HCT116 (cell line): Measurements from ENCODE around the gene STRIP1. TPM values are rescaled to one million over a fixed set of nuclear protein-coding genes. Genes with fewer than 3 reads are reported as not detected.

ENCODE experiments used
- ATAC-seq: fragments of 200-7000 bp; cut with Tn5 transposase; 2 replicates; pipeline ENCODE4 v1.9.1; 2020; ENCODE audit warnings: mild to moderate bottlenecking, moderate library complexity
- BruUV-seq: library from RNA; stranded (reverse); fragments of 400-500 nt; replicated peaks from 2 replicates; lab custom pipeline; 2021; lab: Mats Ljungman, UMichigan
- CTCF ChIA-PET: fragments of 300-600 bp; sonication (Branson Sonifier 250); formaldehyde crosslinking; loops from one replicate; lab custom pipeline; 2021; ENCODE audit warnings: antibody characterized with exemption; lab: Charles Lee
- POLR2A ChIA-PET: fragments of 300-600, 350-600 bp; sonication (Branson Sonifier 250); formaldehyde crosslinking; loops from one replicate; lab custom pipeline; 2021; ENCODE audit warnings: antibody characterized with exemption; lab: Charles Lee
- RAD21 ChIA-PET, 2 experiments: fragments of 300-600 bp; sonication (Branson Sonifier 250); formaldehyde crosslinking; loops; one replicate each; lab custom pipeline; 2023; ENCODE audit warnings: low total read pairs in 2 of 2; ENCODE audit not compliant: uncharacterized antibody in 2 of 2, unreplicated experiment in 2 of 2, low non-redundant PET in 1 of 2; lab: Charles Lee
- DNase-seq: peaks from one replicate; pipeline ENCODE4 v3.0.0-alpha.2; 2010; ENCODE audit warnings: low read depth, low spot score
- H2AFZ ChIP-seq: fragments of 200-600 bp; shearing (Covaris generic), sonication (generic); 2 replicates; pipeline ENCODE4 v1.6.1; 2017; ENCODE audit warnings: low read depth, mixed run types, mixed read lengths, antibody characterized with exemption, low read length; ENCODE audit not compliant: poor library complexity, severe bottlenecking
- H3K27ac ChIP-seq: 2 replicates; pipeline ENCODE4 v1.5.1; 2012; ENCODE audit warnings: low read depth, low read length
- H3K27me3 ChIP-seq: fragments of 200-600 bp; sonication (generic); 2 replicates; pipeline ENCODE4 v1.6.1; 2016; ENCODE audit warnings: mixed run types, low read length, mixed read lengths; ENCODE audit not compliant: insufficient read depth
- H3K36me3 ChIP-seq, 2 experiments: fragments of 200-500 bp in 1 of 2; fragments of 200-600 bp in 1 of 2; sonication (Bioruptor generic) in 1 of 2; sonication (generic) in 1 of 2; 2 replicates each; pipeline versions ENCODE4 v1.5.1 to v1.6.1; 2014 to 2016; ENCODE audit warnings: low read length in 2 of 2, inconsistent platforms in 1 of 2, mixed read lengths in 1 of 2, mixed run types in 1 of 2; ENCODE audit not compliant: insufficient read depth in 2 of 2, control insufficient read depth in 1 of 2
- H3K4me1 ChIP-seq, 2 experiments: fragments of 200-600 bp in 1 of 2; sonication (generic) in 1 of 2; 2 replicates each; pipeline versions ENCODE4 v1.5.1 to v1.6.1; 2012 to 2017; ENCODE audit warnings: low read length in 2 of 2, inconsistent platforms in 1 of 2, mild to moderate bottlenecking in 1 of 2, mixed read lengths in 1 of 2, mixed run types in 1 of 2, moderate library complexity in 1 of 2; ENCODE audit not compliant: insufficient read depth in 2 of 2, control insufficient read depth in 1 of 2
- H3K4me2 ChIP-seq: fragments of 200-600 bp; sonication (generic); 2 replicates; pipeline ENCODE4 v1.6.1; 2017; ENCODE audit warnings: mixed run types, low read length, mixed read lengths
- H3K4me3 ChIP-seq, 2 experiments: fragments of 200-600 bp in 1 of 2; sonication (generic) in 1 of 2; replicated peaks in 1 of 2; 2 replicates each; pipeline ENCODE4 v1.5.1; 2011 to 2016; ENCODE audit warnings: low read length in 2 of 2, control low read depth in 1 of 2, low read depth in 1 of 2, mild to moderate bottlenecking in 1 of 2, mixed read lengths in 1 of 2, mixed run types in 1 of 2
- H3K79me2 ChIP-seq: fragments of 200-600 bp; sonication (generic); 2 replicates; pipeline ENCODE4 v1.6.1; 2017; ENCODE audit warnings: mild to moderate bottlenecking, mixed run types, low read length, moderate library complexity, mixed read lengths; ENCODE audit not compliant: insufficient read depth
- H3K9ac ChIP-seq: fragments of 200-600 bp; sonication (generic); 2 replicates; pipeline ENCODE4 v1.6.1; 2016; ENCODE audit warnings: low read length, mixed read lengths
- H3K9me2 ChIP-seq: fragments of 200-600 bp; sonication (generic), shearing (Covaris generic); 2 replicates; pipeline ENCODE4 v1.6.1; 2017; ENCODE audit warnings: mixed run types, mild to moderate bottlenecking, moderate library complexity; ENCODE audit not compliant: insufficient read depth
- H3K9me3 ChIP-seq, 2 experiments: fragments of 200-500 bp in 1 of 2; fragments of 200-600 bp in 1 of 2; sonication (Bioruptor generic) in 1 of 2; sonication (generic) in 1 of 2; 2 replicates each; pipeline ENCODE4 v1.6.1; 2014 to 2017; ENCODE audit warnings: low read length in 2 of 2, mixed read lengths in 2 of 2, inconsistent platforms in 1 of 2, low read depth in 1 of 2, mild to moderate bottlenecking in 1 of 2, mixed run types in 1 of 2, moderate library complexity in 1 of 2; ENCODE audit not compliant: control insufficient read depth in 1 of 2, insufficient read depth in 1 of 2
- H4K20me1 ChIP-seq: fragments of 200-600 bp; sonication (generic), shearing (Covaris generic); 2 replicates; pipeline ENCODE4 v1.6.1; 2017; ENCODE audit warnings: mixed run types, mild to moderate bottlenecking, moderate library complexity; ENCODE audit not compliant: insufficient read depth
- EZH2phosphoT487 ChIP-seq: fragments of 200-600 bp; IDR thresholded peaks from 2 replicates; pipeline ENCODE4 v1.6.1; 2018; ENCODE audit warnings: antibody characterized with exemption, borderline replicate concordance
- FOSL1 ChIP-seq: IDR thresholded peaks from 2 replicates; pipeline ENCODE4 v1.6.1; 2012; ENCODE audit warnings: low read depth
- MAX ChIP-seq: IDR thresholded peaks from 2 replicates; pipeline ENCODE4 v1.6.1; 2012
- POLR2AphosphoS5 ChIP-seq: IDR thresholded peaks from 2 replicates; pipeline ENCODE4 v1.6.1; 2011; ENCODE audit warnings: mild to moderate bottlenecking, low read depth, low read length, moderate library complexity
- RAD21 ChIP-seq: IDR thresholded peaks from 2 replicates; pipeline ENCODE4 v1.6.1; 2012; ENCODE audit warnings: low read depth, mild to moderate bottlenecking
- SIN3A ChIP-seq: IDR thresholded peaks from 2 replicates; pipeline ENCODE4 v1.6.1; 2012; ENCODE audit warnings: low read depth
- SP1 ChIP-seq: IDR thresholded peaks from 2 replicates; pipeline ENCODE4 v1.6.1; 2012; ENCODE audit warnings: low read depth
- SRF ChIP-seq: IDR thresholded peaks from 2 replicates; pipeline ENCODE4 v1.6.1; 2012; ENCODE audit warnings: low read depth
- ZBTB33 ChIP-seq: IDR thresholded peaks from 2 replicates; pipeline ENCODE4 v1.6.1; 2011; ENCODE audit warnings: mild to moderate bottlenecking, low read length, moderate library complexity; ENCODE audit not compliant: insufficient replicate concordance; ENCODE audit errors: extremely low read depth
- ZNF274 ChIP-seq: fragments of 200-500 bp; sonication (Bioruptor generic); IDR thresholded peaks from 2 replicates; pipeline ENCODE4 v1.6.1; 2014; ENCODE audit warnings: mild to moderate bottlenecking, low read depth, low read length, inconsistent platforms
- intact Hi-C: fragments of 100-400 bp; cut with micrococcal nuclease; formaldehyde crosslinking; loops from 2 replicates; pipeline ENCODE4 v1.10.0; 2022
- total RNA-seq: library from RNA; stranded (reverse); gene quantifications from one replicate; pipeline ENCODE4 v1.2.1, GENCODE V29; 2021; ENCODE audit not compliant: unreplicated experiment
- TF ChIP-seq, protein P1 (sequence below), 3 experiments: fragments of 200-600 bp in 1 of 3; sonication (generic) in 1 of 3; IDR thresholded peaks in 2 of 3; conservative IDR thresholded peaks in 1 of 3; 2 replicates each; pipeline ENCODE4 v1.5.1; 2012 to 2017; ENCODE audit warnings: low read depth in 2 of 3, low read length in 2 of 3, antibody characterized with exemption in 1 of 3, borderline replicate concordance in 1 of 3, control low read depth in 1 of 3, mild to moderate bottlenecking in 1 of 3, mixed read lengths in 1 of 3, mixed run types in 1 of 3, moderate library complexity in 1 of 3; ENCODE audit not compliant: insufficient read depth in 1 of 3

The STRIP1 gene
- total RNA-seq, 1 experiment from 2014 or later, result 33.5 TPM

DNA sequence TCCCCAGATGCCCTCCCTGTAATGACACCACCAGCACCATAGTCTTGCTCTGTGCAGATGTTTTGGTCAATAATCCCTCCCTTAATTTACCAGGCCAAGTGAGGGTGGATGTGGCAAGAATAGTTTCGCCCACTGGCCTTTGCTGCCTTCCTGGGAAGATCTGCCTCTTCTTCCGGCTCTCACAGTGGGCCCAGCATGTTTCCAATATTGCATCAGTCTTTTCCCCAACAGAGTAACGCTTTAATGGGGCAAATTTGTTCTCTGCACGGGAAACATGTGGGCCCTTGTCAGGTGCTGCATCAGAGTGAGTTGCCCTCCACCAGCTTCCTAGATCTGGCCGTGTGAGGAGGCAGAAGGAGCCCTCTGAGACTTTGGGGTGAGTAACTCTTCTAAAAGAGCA is 48.1 kb downstream of the STRIP1 start:
- no peak overlapping the region for H3K27ac ChIP-seq
- no peak for ATAC-seq
- no peaks in the 10 kb centered on the region for H3K9me2 ChIP-seq
- H3K79me2 ChIP-seq, result no peaks in the 10 kb centered on the region
- H3K4me1 ChIP-seq, result no peaks in the 10 kb centered on the region
- TF ChIP-seq MAX (no peak), SIN3A (no peak), SP1 (no peak), EZH2phosphoT487 (no peak), POLR2AphosphoS5 (no peak), SRF (no peak), ZBTB33 (no peak), ZNF274 (no peak), FOSL1 (no peak), RAD21 (no peak)
- TF ChIP-seq, protein P1, sequence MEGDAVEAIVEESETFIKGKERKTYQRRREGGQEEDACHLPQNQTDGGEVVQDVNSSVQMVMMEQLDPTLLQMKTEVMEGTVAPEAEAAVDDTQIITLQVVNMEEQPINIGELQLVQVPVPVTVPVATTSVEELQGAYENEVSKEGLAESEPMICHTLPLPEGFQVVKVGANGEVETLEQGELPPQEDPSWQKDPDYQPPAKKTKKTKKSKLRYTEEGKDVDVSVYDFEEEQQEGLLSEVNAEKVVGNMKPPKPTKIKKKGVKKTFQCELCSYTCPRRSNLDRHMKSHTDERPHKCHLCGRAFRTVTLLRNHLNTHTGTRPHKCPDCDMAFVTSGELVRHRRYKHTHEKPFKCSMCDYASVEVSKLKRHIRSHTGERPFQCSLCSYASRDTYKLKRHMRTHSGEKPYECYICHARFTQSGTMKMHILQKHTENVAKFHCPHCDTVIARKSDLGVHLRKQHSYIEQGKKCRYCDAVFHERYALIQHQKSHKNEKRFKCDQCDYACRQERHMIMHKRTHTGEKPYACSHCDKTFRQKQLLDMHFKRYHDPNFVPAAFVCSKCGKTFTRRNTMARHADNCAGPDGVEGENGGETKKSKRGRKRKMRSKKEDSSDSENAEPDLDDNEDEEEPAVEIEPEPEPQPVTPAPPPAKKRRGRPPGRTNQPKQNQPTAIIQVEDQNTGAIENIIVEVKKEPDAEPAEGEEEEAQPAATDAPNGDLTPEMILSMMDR (IDR thresholded peaks at IDR 0.05 in 2 of 3, conservative IDR thresholded peaks at IDR 0.05 in 1 of 3; ENCODE audit: borderline replicate concordance in 1 of 3, insufficient read depth in 1 of 3, low read depth in 2 of 3, low read length in 2 of 3), result no peak
- TF ChIP-seq, all 23 proteins: peak for 0
- CTCF ChIA-PET, result interaction anchor here (1.0 kb wide), 1 partner anchor 9 kb away, joined by 3 read pairs; no protein-coding TSS in a partner anchor
- BruUV-seq, result no TSS peak
- Histone ChIP-seq H3K4me2 (no peak overlapping the region), H3K9ac (no peak overlapping the region), H2AFZ (no peak overlapping the region), H3K36me3 (no peaks in the 10 kb centered on the region), H3K27me3 (no peaks in the 10 kb centered on the region), H3K4me3 (no peak overlapping the region), H3K9me3 (no peaks in the 10 kb centered on the region), H4K20me1 (no peaks in the 10 kb centered on the region)
- intact Hi-C loops, result no loop called here
- DNase-seq, result no peak
- RAD21 ChIA-PET, result no interaction called here
- POLR2A ChIA-PET, result no interaction called here
